BLaER1 (cell line): Measurements from ENCODE around the gene AGBL1.
"Not testable (repeated sequence)": the region's sequence is repeated elsewhere in the genome, so short reads cannot be mapped to it uniquely, and the experiment has no call there.

ENCODE experiments used
- H3K27ac ChIP-seq: shearing (Covaris generic); formaldehyde crosslinking; 2 replicates; pipeline ENCODE4 v1.8.1; 2022
- H3K27me3 ChIP-seq: shearing (Covaris generic); formaldehyde crosslinking; 2 replicates; pipeline ENCODE4 v1.8.1; 2022
- H3K36me3 ChIP-seq: shearing (Covaris generic); formaldehyde crosslinking; 2 replicates; pipeline ENCODE4 v1.8.1; 2022
- H3K4me1 ChIP-seq: shearing (Covaris generic); formaldehyde crosslinking; 2 replicates; pipeline ENCODE4 v1.8.1; 2022
- H3K4me2 ChIP-seq: shearing (Covaris generic); formaldehyde crosslinking; 2 replicates; pipeline ENCODE4 v1.8.1; 2022
- H3K4me3 ChIP-seq: shearing (Covaris generic); formaldehyde crosslinking; 2 replicates; pipeline ENCODE4 v1.8.1; 2022
- H3K9ac ChIP-seq: shearing (Covaris generic); formaldehyde crosslinking; 2 replicates; pipeline ENCODE4 v1.8.1; 2022
- H3K9me3 ChIP-seq: shearing (Covaris generic); formaldehyde crosslinking; 2 replicates; pipeline ENCODE4 v1.8.1; 2022
- H4K20me1 ChIP-seq: shearing (Covaris generic); formaldehyde crosslinking; 2 replicates; pipeline ENCODE4 v1.8.1; 2022
- Cebpa-rat ChIP-seq: shearing (Covaris generic); IDR thresholded peaks from 2 replicates; pipeline ENCODE4 v1.8.1; 2022

Gene AGBL1

GRCh38 chr15:86506401-86506800 lies 426.7 kb downstream of the AGBL1 start:
- no peaks in the 10 kb centered on the region for H3K9me3 ChIP-seq
- H4K20me1 ChIP-seq, result no peaks in the 10 kb centered on the region
- H3K4me1 ChIP-seq, result no peaks in the 10 kb centered on the region
- H3K36me3 ChIP-seq, result no peaks in the 10 kb centered on the region
- H3K27ac ChIP-seq, result no peak overlapping the region
- no peak overlapping the region for H3K4me3 ChIP-seq
- no peak overlapping the region for H3K4me2 ChIP-seq
- no peak overlapping the region for H3K9ac ChIP-seq
- no peaks in the 10 kb centered on the region for H3K27me3 ChIP-seq
- TF ChIP-seq Cebpa-rat, result no peak

GRCh38 chr15:86515625-86516024 lies 436.0 kb downstream of the AGBL1 start:
- Histone ChIP-seq H3K4me2 (no peak overlapping the region), H4K20me1 (no peaks in the 10 kb centered on the region), H3K9me3 (no peaks in the 10 kb centered on the region), H3K36me3 (no peaks in the 10 kb centered on the region), H3K27ac (no peak overlapping the region), H3K27me3 (no peaks in the 10 kb centered on the region), H3K4me1 (no peaks in the 10 kb centered on the region), H3K9ac (no peak overlapping the region), H3K4me3 (no peak overlapping the region)
- no peak for TF ChIP-seq Cebpa-rat

GRCh38 chr15:86522721-86523120 lies 443.1 kb downstream of the AGBL1 start:
- Histone ChIP-seq H3K27ac (no peak overlapping the region), H3K36me3 (no peaks in the 10 kb centered on the region), H3K4me3 (no peak overlapping the region), H3K4me2 (no peak overlapping the region), H4K20me1 (no peaks in the 10 kb centered on the region), H3K27me3 (no peaks in the 10 kb centered on the region), H3K9me3 (no peaks in the 10 kb centered on the region), H3K4me1 (no peaks in the 10 kb centered on the region), H3K9ac (no peak overlapping the region)
- TF ChIP-seq Cebpa-rat, result no peak

- H3K9me3 ChIP-seq, result no peaks in the 10 kb centered on the region
- no peaks in the 10 kb centered on the region for H3K27me3 ChIP-seq
Observed at GRCh38 chr15:86526938-86527690, 447.4 kb downstream of the AGBL1 start.

GRCh38 chr15:86528094-86528493 lies 448.4 kb downstream of the AGBL1 start:
- H4K20me1 ChIP-seq, H3K27ac ChIP-seq, H3K4me2 ChIP-seq, H3K27me3 ChIP-seq, H3K9me3 ChIP-seq, H3K4me3 ChIP-seq, H3K4me1 ChIP-seq, H3K9ac ChIP-seq, H3K36me3 ChIP-seq: not testable (repeated sequence)

More at GRCh38 chr15:86526938-86527690, 447.4 kb downstream of the AGBL1 start:
- Histone ChIP-seq H3K4me2 (no peak overlapping the region), H4K20me1 (no peaks in the 10 kb centered on the region), H3K36me3 (no peaks in the 10 kb centered on the region), H3K27ac (no peak overlapping the region), H3K4me1 (no peaks in the 10 kb centered on the region), H3K4me3 (no peak overlapping the region), H3K9ac (no peak overlapping the region)
- TF ChIP-seq Cebpa-rat, result no peak

- no peaks in the 10 kb centered on the region for H3K36me3 ChIP-seq
- H4K20me1 ChIP-seq, result no peaks in the 10 kb centered on the region
- TF ChIP-seq Cebpa-rat, result no peak
- H3K27ac ChIP-seq, result no peak overlapping the region
- H3K4me2 ChIP-seq, result no peak overlapping the region
- H3K27me3 ChIP-seq, result no peaks in the 10 kb centered on the region
- no peak overlapping the region for H3K4me3 ChIP-seq
- no peaks in the 10 kb centered on the region for H3K4me1 ChIP-seq
- no peaks in the 10 kb centered on the region for H3K9me3 ChIP-seq
- H3K9ac ChIP-seq, result no peak overlapping the region
Observed at GRCh38 chr15:86538141-86538540, 458.5 kb downstream of the AGBL1 start.

GRCh38 chr15:86540840-86541467 lies 461.3 kb downstream of the AGBL1 start:
- no peak overlapping the region for H3K4me3 ChIP-seq
- no peaks in the 10 kb centered on the region for H3K4me1 ChIP-seq
- H3K36me3 ChIP-seq, result no peaks in the 10 kb centered on the region
- H3K4me2 ChIP-seq, result no peak overlapping the region
- H3K27me3 ChIP-seq, result no peaks in the 10 kb centered on the region
- H3K9me3 ChIP-seq, result no peaks in the 10 kb centered on the region
- no peak overlapping the region for H3K27ac ChIP-seq
- no peak for TF ChIP-seq Cebpa-rat
- H3K9ac ChIP-seq, result no peak overlapping the region
- H4K20me1 ChIP-seq, result no peaks in the 10 kb centered on the region

GRCh38 chr15:86541540-86541939 lies 461.9 kb downstream of the AGBL1 start:
- Histone ChIP-seq H3K9me3 (no peaks in the 10 kb centered on the region), H3K27me3 (no peaks in the 10 kb centered on the region), H3K9ac (no peak overlapping the region), H3K4me3 (no peak overlapping the region), H3K36me3 (no peaks in the 10 kb centered on the region), H3K4me1 (no peaks in the 10 kb centered on the region), H4K20me1 (no peaks in the 10 kb centered on the region), H3K4me2 (no peak overlapping the region), H3K27ac (no peak overlapping the region)
- TF ChIP-seq Cebpa-rat, result no peak

GRCh38 chr15:86550075-86550474 lies 470.4 kb downstream of the AGBL1 start:
- no peaks in the 10 kb centered on the region for H3K36me3 ChIP-seq
- no peaks in the 10 kb centered on the region for H3K4me1 ChIP-seq
- no peak overlapping the region for H3K27ac ChIP-seq
- no peaks in the 10 kb centered on the region for H3K9me3 ChIP-seq
- H4K20me1 ChIP-seq, result no peaks in the 10 kb centered on the region
- H3K27me3 ChIP-seq, result no peaks in the 10 kb centered on the region
- no peak overlapping the region for H3K9ac ChIP-seq
- TF ChIP-seq Cebpa-rat, result no peak
- H3K4me2 ChIP-seq, result no peak overlapping the region
- H3K4me3 ChIP-seq, result no peak overlapping the region

- Histone ChIP-seq H3K9me3 (no peaks in the 10 kb centered on the region), H3K36me3 (no peaks in the 10 kb centered on the region), H3K4me1 (no peaks in the 10 kb centered on the region), H3K27me3 (no peaks in the 10 kb centered on the region), H3K27ac (no peak overlapping the region), H4K20me1 (no peaks in the 10 kb centered on the region), H3K9ac (no peak overlapping the region), H3K4me3 (no peak overlapping the region), H3K4me2 (no peak overlapping the region)
- no peak for TF ChIP-seq Cebpa-rat
Observed at GRCh38 chr15:86553108-86553507, 473.4 kb downstream of the AGBL1 start.
